BLaER1 treated with 17β-estradiol and CSF1 and Interleukin-3, amounts not matched to agents 10 nM and 100 nM (cell line): ENCODE data around the gene PRICKLE4.

ENCODE experiments used
- H3K27ac ChIP-seq, 11 experiments: shearing (Covaris generic); formaldehyde crosslinking; 2 replicates each; pipeline ENCODE4 v1.8.1; 2022
- H3K27me3 ChIP-seq, 11 experiments: shearing (Covaris generic); formaldehyde crosslinking; 2 replicates each; pipeline ENCODE4 v1.8.1; 2022
- H3K36me3 ChIP-seq, 11 experiments: shearing (Covaris generic); formaldehyde crosslinking; 2 replicates each; pipeline ENCODE4 v1.8.1; 2022
- H3K4me1 ChIP-seq, 10 experiments: shearing (Covaris generic); formaldehyde crosslinking; 2 replicates each; pipeline ENCODE4 v1.8.1; 2022
- H3K4me2 ChIP-seq, 11 experiments: shearing (Covaris generic); formaldehyde crosslinking; 2 replicates each; pipeline ENCODE4 v1.8.1; 2022
- H3K4me3 ChIP-seq, 10 experiments: shearing (Covaris generic); formaldehyde crosslinking; 2 replicates each; pipeline ENCODE4 v1.8.1; 2022
- H3K9ac ChIP-seq, 11 experiments: shearing (Covaris generic); formaldehyde crosslinking; 2 replicates each; pipeline ENCODE4 v1.8.1; 2022
- H3K9me3 ChIP-seq, 11 experiments: shearing (Covaris generic); formaldehyde crosslinking; replicated peaks in 1 of 11; 2 replicates each; pipeline ENCODE4 v1.8.1; 2022
- H4K20me1 ChIP-seq, 11 experiments: shearing (Covaris generic); formaldehyde crosslinking; 2 replicates each; pipeline ENCODE4 v1.8.1; 2022
- Cebpa-rat ChIP-seq, 11 experiments: shearing (Covaris generic); IDR thresholded peaks; 2 replicates each; pipeline ENCODE4 v1.8.1; 2022

Gene PRICKLE4

GRCh38 chr6:41778895-41779294 lies 1.7 kb upstream of the PRICKLE4 start:
- Histone ChIP-seq H3K9me3 (no peaks in the 10 kb centered on the region), H3K4me3 (peak overlapping the region; percentile 67 to 79 (median 73)), H3K27ac (peak overlapping the region in 4 of 11 experiments; percentile 49 to 73 (median 64); a peak in 4 of 22 replicates), H4K20me1 (peaks cover 0 to 7% (median 0%) of the 10 kb centered on the region in 11 experiments; a peak in 2 of 22 replicates), H3K27me3 (peaks cover 0 to 7% (median 0%) of the 10 kb centered on the region in 11 experiments; a peak in 3 of 22 replicates), H3K4me1 (peaks cover 35 to 50% (median 41%) of the 10 kb centered on the region in 10 experiments), H3K4me2 (peak overlapping the region; percentile 93 to 99 (median 97)), H3K9ac (peak overlapping the region; percentile 73 to 84 (median 82)), H3K36me3 (peaks cover 13 to 30% (median 23%) of the 10 kb centered on the region in 11 experiments)
- TF ChIP-seq Cebpa-rat (IDR thresholded peaks at IDR 0.05): no peak

- Histone ChIP-seq H3K4me2 (peak overlapping the region; percentile 93 to 99 (median 97)), H3K36me3 (peaks cover 12 to 25% (median 19%) of the 10 kb centered on the region in 11 experiments), H3K27ac (peak overlapping the region; percentile 37 to 75 (median 60); a peak in 19 of 22 replicates), H3K9ac (peak overlapping the region; percentile 73 to 84 (median 82)), H3K4me1 (peaks cover 35 to 55% (median 45%) of the 10 kb centered on the region in 10 experiments), H3K4me3 (peak overlapping the region; percentile 67 to 79 (median 73)), H4K20me1 (peaks cover 0 to 7% (median 0%) of the 10 kb centered on the region in 11 experiments; a peak in 2 of 22 replicates), H3K9me3 (no peaks in the 10 kb centered on the region), H3K27me3 (peaks cover 0 to 7% (median 0%) of the 10 kb centered on the region in 11 experiments; a peak in 3 of 22 replicates)
- TF ChIP-seq Cebpa-rat (IDR thresholded peaks at IDR 0.05): no peak
Observed at GRCh38 chr6:41779336-41779735, 1.2 kb upstream of the PRICKLE4 start.

GRCh38 chr6:41779788-41780550 lies 613 bp upstream of the PRICKLE4 start, which contains the start of gene FRS3:
TSS of gene FRS3 (minus strand) at chr6:41779900. CDS start at chr6:41776987, 2,913 bp downstream.
- H3K4me2 ChIP-seq: peak within 1 kb of the TSS; percentile 96 to 100 (median 98)
- TF ChIP-seq Cebpa-rat (IDR thresholded peaks at IDR 0.05): no peak
- peaks cover 0 to 7% (median 0%) of the 10 kb centered on the region in 11 experiments; a peak in 3 of 22 replicates for H3K27me3 ChIP-seq
- H3K36me3 ChIP-seq: peaks cover 5 to 19% (median 12%) of the 10 kb centered on the region in 11 experiments
- H4K20me1 ChIP-seq: peaks cover 0 to 11% (median 0%) of the 10 kb centered on the region in 11 experiments; a peak in 4 of 22 replicates
- H3K4me1 ChIP-seq: peaks cover 42 to 61% (median 51%) of the 10 kb centered on the region in 10 experiments
- peak within 1 kb of the TSS; percentile 37 to 75 (median 60); a peak in 19 of 22 replicates for H3K27ac ChIP-seq
- peak within 1 kb of the TSS; percentile 73 to 84 (median 82) for H3K9ac ChIP-seq
- peak within 1 kb of the TSS; percentile 67 to 79 (median 73) for H3K4me3 ChIP-seq
- no peaks in the 10 kb centered on the region for H3K9me3 ChIP-seq

GRCh38 chr6:41781366-41781730 lies 766 bp downstream of the PRICKLE4 start:
- Histone ChIP-seq H3K9ac (peak overlapping the region in 9 of 11 experiments; percentile 45 to 82 (median 67); a peak in 11 of 22 replicates), H3K27me3 (peaks cover 0 to 7% (median 0%) of the 10 kb centered on the region in 11 experiments; a peak in 3 of 22 replicates), H3K36me3 (peaks cover 0 to 9% (median 4%) of the 10 kb centered on the region in 11 experiments; a peak in 7 of 22 replicates), H4K20me1 (peaks cover 0 to 17% (median 0%) of the 10 kb centered on the region in 11 experiments; a peak in 3 of 22 replicates), H3K4me2 (peak overlapping the region; percentile 81 to 100 (median 97)), H3K27ac (peak overlapping the region in 1 of 11 experiments; percentile 25; a peak in 1 of 22 replicates), H3K9me3 (no peaks in the 10 kb centered on the region), H3K4me1 (peaks cover 54 to 72% (median 64%) of the 10 kb centered on the region in 10 experiments), H3K4me3 (peak overlapping the region; percentile 67 to 79 (median 73); a peak in 18 of 20 replicates)
- no peak for TF ChIP-seq Cebpa-rat (IDR thresholded peaks at IDR 0.05)

GRCh38 chr6:41783106-41783780 lies 2.7 kb downstream of the PRICKLE4 start:
- no peak for TF ChIP-seq Cebpa-rat (IDR thresholded peaks at IDR 0.05)
- Histone ChIP-seq H3K27me3 (peaks cover 0 to 7% (median 0%) of the 10 kb centered on the region in 11 experiments; a peak in 3 of 22 replicates), H3K36me3 (no peaks in the 10 kb centered on the region), H3K4me2 (no peak overlapping the region), H4K20me1 (peaks cover 0 to 17% (median 0%) of the 10 kb centered on the region in 11 experiments; a peak in 3 of 22 replicates), H3K4me1 (peaks cover 43 to 53% (median 47%) of the 10 kb centered on the region in 10 experiments), H3K9ac (0 out of 22 replicates have a peak overlapping the region, but pooled peaks of 1 of the 11 experiments have one; percentile 14), H3K27ac (no peak overlapping the region), H3K4me3 (no peak overlapping the region), H3K9me3 (no peaks in the 10 kb centered on the region)

- H3K27ac ChIP-seq: no peak overlapping the region; a peak in 1 of 22 replicates
- H3K36me3 ChIP-seq: peaks cover 6 to 14% (median 11%) of the 10 kb centered on the region in 11 experiments; a peak in 21 of 22 replicates
- no peak for TF ChIP-seq Cebpa-rat (IDR thresholded peaks at IDR 0.05)
- H4K20me1 ChIP-seq: peaks cover 0 to 17% (median 8%) of the 10 kb centered on the region in 11 experiments; a peak in 12 of 22 replicates
- H3K4me1 ChIP-seq: peaks cover 47 to 56% (median 52%) of the 10 kb centered on the region in 10 experiments
- H3K9me3 ChIP-seq: no peaks in the 10 kb centered on the region
- no peak overlapping the region for H3K4me3 ChIP-seq
- H3K4me2 ChIP-seq: peak overlapping the region in 10 of 11 experiments; percentile 8 to 99 (median 97); a peak in 19 of 22 replicates
- no peak overlapping the region; a peak in 1 of 22 replicates for H3K9ac ChIP-seq
- peaks cover 0 to 7% (median 0%) of the 10 kb centered on the region in 11 experiments; a peak in 3 of 22 replicates for H3K27me3 ChIP-seq
Observed at GRCh38 chr6:41784581-41785171, 4.1 kb downstream of the PRICKLE4 start.

GRCh38 chr6:41785254-41785653 lies 4.7 kb downstream of the PRICKLE4 start:
- Histone ChIP-seq H3K4me2 (peak overlapping the region; percentile 93 to 99 (median 98); a peak in 21 of 22 replicates), H3K9me3 (no peaks in the 10 kb centered on the region), H3K4me1 (peaks cover 50 to 62% (median 57%) of the 10 kb centered on the region in 10 experiments), H3K27ac (no peak overlapping the region), H3K36me3 (peaks cover 10 to 19% (median 17%) of the 10 kb centered on the region in 11 experiments; a peak in 21 of 22 replicates), H4K20me1 (peaks cover 0 to 17% (median 8%) of the 10 kb centered on the region in 11 experiments; a peak in 12 of 22 replicates), H3K4me3 (no peak overlapping the region), H3K27me3 (peaks cover 0 to 7% (median 0%) of the 10 kb centered on the region in 11 experiments; a peak in 3 of 22 replicates), H3K9ac (peak overlapping the region in 4 of 11 experiments; percentile 93 to 99 (median 99); a peak in 4 of 22 replicates)
- TF ChIP-seq Cebpa-rat (IDR thresholded peaks at IDR 0.05): no peak
